Neural cell (in vitro differentiated cells): ENCODE data around the gene WIF1. TPM values are rescaled to one million over a fixed set of nuclear protein-coding genes. Genes with fewer than 3 reads are reported as not detected.

Experiments used
- H2AFZ ChIP-seq: fragments of 200-600, 300-800 bp; sonication (generic), shearing (Covaris generic); 2 replicates; pipeline ENCODE4 v1.6.0; 2014; ENCODE audit warnings: low read depth, mild to moderate bottlenecking, antibody characterized with exemption, low read length, moderate library complexity
- H3F3A ChIP-seq: fragments of 200-600 bp; shearing (Covaris generic); 2 replicates; pipeline ENCODE4 v1.6.1; 2016; ENCODE audit warnings: mild to moderate bottlenecking, moderate library complexity, mixed read lengths, antibody characterized with exemption, low read length; ENCODE audit not compliant: insufficient read depth, poor library complexity, severe bottlenecking
- H3K27ac ChIP-seq: fragments of 200-600, 300-800 bp; sonication (generic), shearing (Covaris generic); 2 replicates; pipeline ENCODE4 v1.5.1; 2014; ENCODE audit warnings: mild to moderate bottlenecking, low read length, moderate library complexity
- H3K27me3 ChIP-seq: fragments of 300-800, 200-600 bp; sonication (generic), shearing (Covaris generic); 2 replicates; pipeline ENCODE4 v1.6.0; 2014; ENCODE audit warnings: mild to moderate bottlenecking, low read depth, low read length, moderate library complexity; ENCODE audit not compliant: insufficient read depth
- H3K36me3 ChIP-seq: fragments of 300-800, 200-600 bp; sonication (generic), shearing (Covaris generic); 2 replicates; pipeline ENCODE4 v1.5.1; 2014; ENCODE audit warnings: mild to moderate bottlenecking, antibody characterized with exemption, low read length, moderate library complexity; ENCODE audit not compliant: insufficient read depth
- H3K4me2 ChIP-seq: fragments of 300-800, 200-600 bp; sonication (generic), shearing (Covaris generic); 2 replicates; pipeline ENCODE4 v1.6.0; 2014; ENCODE audit warnings: mild to moderate bottlenecking, low read length
- H3K4me3 ChIP-seq: fragments of 300-800, 200-600 bp; sonication (generic), shearing (Covaris generic); 2 replicates; pipeline ENCODE4 v1.5.1; 2014; ENCODE audit warnings: mild to moderate bottlenecking, low read length, moderate library complexity
- H3K79me2 ChIP-seq: fragments of 200-600 bp; shearing (Covaris generic); replicated peaks from 2 replicates; pipeline ENCODE4 v1.6.0; 2014; ENCODE audit warnings: mild to moderate bottlenecking, low read length, moderate library complexity; ENCODE audit not compliant: insufficient read depth
- H3K9ac ChIP-seq: fragments of 300-800, 200-600 bp; sonication (generic), shearing (Covaris generic); 2 replicates; pipeline ENCODE4 v1.6.1; 2016; ENCODE audit warnings: mild to moderate bottlenecking, low read length, mixed read lengths
- H3K9me2 ChIP-seq: fragments of 200-600 bp; shearing (Covaris generic); 2 replicates; pipeline ENCODE4 v1.6.1; 2016; ENCODE audit warnings: mild to moderate bottlenecking, low read length, mixed read lengths; ENCODE audit not compliant: insufficient read depth
- H3K9me3 ChIP-seq: fragments of 200-600, 300-800 bp; sonication (generic), shearing (Covaris generic); 2 replicates; pipeline ENCODE4 v1.6.1; 2016; ENCODE audit warnings: mild to moderate bottlenecking, mixed run types, low read length, moderate library complexity, mixed read lengths
- H4K20me1 ChIP-seq: fragments of 200-600 bp; shearing (Covaris generic); 2 replicates; pipeline ENCODE4 v1.6.1; 2016; ENCODE audit warnings: mild to moderate bottlenecking, mixed run types; ENCODE audit not compliant: insufficient read depth
- CTCF ChIP-seq: fragments of 450-650 bp; IDR thresholded peaks from 2 replicates; pipeline ENCODE4 v1.5.1; 2014; ENCODE audit warnings: antibody characterized with exemption, mild to moderate bottlenecking, moderate library complexity; ENCODE audit not compliant: poor library complexity, severe bottlenecking
- EP300 ChIP-seq: fragments of 450-650 bp; conservative IDR thresholded peaks from 2 replicates; pipeline ENCODE4 v1.6.1; 2014; ENCODE audit warnings: antibody characterized with exemption, mild to moderate bottlenecking, moderate library complexity; ENCODE audit not compliant: poor library complexity, severe bottlenecking
- EZH2 ChIP-seq: fragments of 200-600, 300-800 bp; shearing (Covaris generic), sonication (generic); IDR thresholded peaks from 2 replicates; pipeline ENCODE4 v1.6.1; 2014; ENCODE audit warnings: antibody characterized with exemption, low read length, borderline replicate concordance, mild to moderate bottlenecking; ENCODE audit not compliant: insufficient read depth, poor library complexity, severe bottlenecking
- MXI1 ChIP-seq: fragments of 450-650 bp; conservative IDR thresholded peaks from 2 replicates; pipeline ENCODE4 v1.6.1; 2014; ENCODE audit warnings: antibody characterized with exemption, mild to moderate bottlenecking; ENCODE audit not compliant: poor library complexity, severe bottlenecking
- POLR2AphosphoS5 ChIP-seq: IDR thresholded peaks from 2 replicates; pipeline ENCODE4 v1.6.1; 2012
- RAD21 ChIP-seq: fragments of 450-650 bp; conservative IDR thresholded peaks from 2 replicates; pipeline ENCODE4 v1.6.1; 2014; ENCODE audit warnings: antibody characterized with exemption, mild to moderate bottlenecking, moderate library complexity
- REST ChIP-seq: IDR thresholded peaks from 2 replicates; pipeline ENCODE4 v1.6.1; 2012; ENCODE audit warnings: borderline replicate concordance
- SMC3 ChIP-seq: fragments of 450-650 bp; conservative IDR thresholded peaks from 2 replicates; pipeline ENCODE4 v1.6.1; 2014; ENCODE audit warnings: antibody characterized with exemption, mild to moderate bottlenecking, moderate library complexity; ENCODE audit not compliant: poor library complexity
- TAF1 ChIP-seq: IDR thresholded peaks from 2 replicates; pipeline ENCODE4 v1.6.1; 2012; ENCODE audit warnings: low read depth
- polyA plus RNA-seq: library from polyadenylated mRNA; depleted of rRNA; stranded (reverse); fragments of >200 nt; gene quantifications from 2 replicates; pipeline ENCODE4 v1.2.3, GENCODE V29; 2014

Gene WIF1
- polyA plus RNA-seq, 1 donor from 2014 or later = 0.77 TPM

GRCh38 chr12:65157091-65157490 is 36.0 kb upstream of the WIF1 start:
- H3K9me2 ChIP-seq = no peaks in the 10 kb centered on the region
- no peak overlapping the region for H3K4me2 ChIP-seq
- no peak overlapping the region for H3K27ac ChIP-seq
- H4K20me1 ChIP-seq = no peaks in the 10 kb centered on the region
- no peak overlapping the region for H2AFZ ChIP-seq
- no peaks in the 10 kb centered on the region for H3K9me3 ChIP-seq
- no peaks in the 10 kb centered on the region for H3K79me2 ChIP-seq
- no peaks in the 10 kb centered on the region for H3K27me3 ChIP-seq
- H3K9ac ChIP-seq = no peak overlapping the region
- TF ChIP-seq RAD21 (no peak), EZH2 (no peak), CTCF (no peak), SMC3 (no peak), POLR2AphosphoS5 (no peak), TAF1 (no peak), MXI1 (no peak), EP300 (no peak), REST (no peak)
- no peak overlapping the region for H3K4me3 ChIP-seq
- no peaks in the 10 kb centered on the region for H3K36me3 ChIP-seq
- H3F3A ChIP-seq = no peaks in the 10 kb centered on the region

GRCh38 chr12:65156366-65156841 is 35.3 kb upstream of the WIF1 start:
- no peaks in the 10 kb centered on the region for H3K27me3 ChIP-seq
- H3K4me3 ChIP-seq = no peak overlapping the region
- H2AFZ ChIP-seq = no peak overlapping the region
- H4K20me1 ChIP-seq = no peaks in the 10 kb centered on the region
- no peaks in the 10 kb centered on the region for H3K9me2 ChIP-seq
- H3K9ac ChIP-seq = no peak overlapping the region
- H3K36me3 ChIP-seq = no peaks in the 10 kb centered on the region
- H3K4me2 ChIP-seq = no peak overlapping the region
- H3K79me2 ChIP-seq = no peaks in the 10 kb centered on the region
- H3K9me3 ChIP-seq = no peaks in the 10 kb centered on the region
- no peaks in the 10 kb centered on the region for H3F3A ChIP-seq
- TF ChIP-seq REST (no peak), EZH2 (no peak), CTCF (no peak)
- H3K27ac ChIP-seq = no peak overlapping the region
